ENCODE results near the gene RNU6-1. TPM values are rescaled to one million over a fixed set of nuclear protein-coding genes. Genes with fewer than 3 reads are reported as not detected.

Gene RNU6-1
- polyA plus RNA-seq, 4 donors = not detected

DNA sequence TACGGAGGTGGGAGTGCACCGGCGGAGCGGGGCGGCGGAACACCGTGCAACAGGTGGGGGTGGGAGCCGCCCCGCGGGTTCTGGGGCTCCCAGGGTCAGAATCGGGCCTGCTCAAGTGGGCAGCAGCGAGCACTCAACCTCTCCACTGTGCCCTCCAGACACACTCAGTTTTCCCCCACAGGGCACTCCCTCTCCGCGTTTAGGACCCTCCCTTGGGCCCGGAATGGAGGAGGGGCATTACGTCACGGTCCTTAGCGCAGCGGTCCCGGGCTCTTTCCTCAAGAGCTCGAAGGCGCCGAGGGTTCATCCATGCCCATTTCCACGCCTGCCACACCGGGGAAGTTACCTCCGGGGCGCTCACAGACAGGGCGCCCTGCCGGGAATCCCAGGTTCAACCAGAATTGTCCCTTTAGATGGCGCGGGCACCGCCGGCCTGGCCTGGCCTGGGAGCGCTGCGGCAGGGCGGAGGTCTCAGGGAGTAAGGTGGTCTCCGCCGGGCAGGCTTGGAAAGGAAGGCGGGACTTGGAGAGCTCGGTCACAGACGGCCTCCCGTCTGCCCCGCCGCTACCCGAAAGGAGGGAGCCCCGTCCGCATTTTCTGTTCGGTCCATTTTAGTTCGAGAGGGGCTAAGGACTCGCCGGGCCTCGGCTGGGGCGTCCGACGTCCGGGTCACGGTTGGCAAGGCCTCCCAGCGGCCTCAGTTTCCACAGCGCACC is 5.1 kb downstream of the RNU6-1 start:
- DNase-seq (ENCODE audit: low read depth in 4 of 4, low spot score in 3 of 4) = no peak

DNA sequence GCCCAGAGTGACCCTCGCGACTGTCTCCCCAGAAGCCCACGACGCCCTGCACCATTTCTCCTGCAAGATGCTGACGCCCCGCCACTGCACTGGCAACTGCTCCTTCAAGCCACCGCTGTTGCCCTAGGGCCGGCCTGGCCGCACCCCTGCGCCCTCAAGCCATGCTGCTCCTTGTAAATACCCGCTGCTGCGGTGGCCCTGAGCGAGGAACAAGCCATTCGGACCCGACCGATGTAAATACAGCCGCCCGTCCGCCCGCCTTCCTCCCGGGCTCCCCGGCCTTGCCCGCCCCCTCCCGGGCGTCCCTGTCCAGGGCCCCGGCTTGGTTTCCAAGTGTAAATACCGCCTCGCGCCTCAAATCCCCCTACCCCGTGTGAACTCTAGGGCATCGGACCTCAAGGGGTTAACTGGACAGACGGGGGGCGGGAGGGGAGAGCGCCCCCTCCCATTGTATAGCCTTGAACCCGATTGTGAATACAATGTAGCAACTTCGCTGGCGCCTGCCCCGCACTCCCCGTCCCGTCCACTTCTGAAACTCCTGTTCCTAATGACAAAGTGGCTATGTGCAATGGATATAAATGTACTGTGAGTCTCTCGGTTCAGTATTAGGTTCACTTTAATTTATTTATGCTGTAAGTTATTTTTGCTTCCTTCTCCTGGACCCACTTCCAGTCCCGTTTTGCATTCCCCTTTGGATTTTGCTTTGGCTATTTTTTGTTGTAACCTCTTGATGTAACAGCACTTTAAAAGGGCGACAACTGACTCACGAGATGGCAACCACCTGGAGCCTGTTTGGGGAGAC is 5.9 kb downstream of the RNU6-1 start:
- no peak for DNase-seq (ENCODE audit: low read depth in 4 of 4, low spot score in 3 of 4)

DNA sequence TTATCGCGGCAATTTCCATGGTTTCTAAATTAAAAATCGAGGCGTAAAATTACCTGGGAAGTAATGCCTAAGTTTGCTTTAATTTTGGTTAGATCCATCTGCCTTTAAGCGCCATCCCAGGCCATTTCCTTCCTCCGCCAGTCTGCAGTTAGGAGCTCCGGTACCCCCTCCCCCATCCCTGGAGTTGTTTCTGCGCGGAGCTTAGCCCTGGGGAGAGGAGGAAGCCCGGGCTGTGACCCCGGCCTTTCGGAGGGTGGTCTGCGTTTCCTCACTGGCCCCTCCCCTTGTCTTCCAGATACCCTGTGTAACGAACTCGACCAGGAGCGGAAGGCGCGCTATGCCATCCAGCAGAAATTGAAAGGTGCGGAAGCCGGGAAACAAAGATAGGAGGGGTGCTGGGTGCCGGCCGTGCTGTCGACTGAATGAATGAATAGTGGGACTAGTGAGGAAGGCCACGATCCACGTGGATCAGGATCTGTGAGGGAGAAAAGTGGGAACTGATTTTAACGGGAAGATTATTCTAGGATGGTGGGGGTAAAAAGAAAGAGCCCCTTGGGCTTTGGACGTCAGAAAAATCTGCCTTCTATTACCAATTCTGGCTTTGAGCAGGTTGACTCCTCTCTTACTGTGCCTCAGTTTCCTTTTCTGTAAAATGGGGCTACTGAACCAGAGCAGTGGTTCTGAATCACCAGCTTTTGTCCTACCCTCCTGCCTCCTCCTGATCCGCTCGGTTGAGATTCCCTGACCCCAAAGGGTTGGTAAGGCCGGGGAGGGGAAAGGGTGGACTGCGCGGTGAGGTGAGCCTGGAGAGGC is 6.7 kb downstream of the RNU6-1 start:
- no peak for DNase-seq (ENCODE audit: low read depth in 4 of 4, low spot score in 3 of 4)

GRCh38 chr15:67832031-67832551 is 7.8 kb downstream of the RNU6-1 start:
- DNase-seq (ENCODE audit: low read depth in 4 of 4, low spot score in 3 of 4) = no peak

DNA sequence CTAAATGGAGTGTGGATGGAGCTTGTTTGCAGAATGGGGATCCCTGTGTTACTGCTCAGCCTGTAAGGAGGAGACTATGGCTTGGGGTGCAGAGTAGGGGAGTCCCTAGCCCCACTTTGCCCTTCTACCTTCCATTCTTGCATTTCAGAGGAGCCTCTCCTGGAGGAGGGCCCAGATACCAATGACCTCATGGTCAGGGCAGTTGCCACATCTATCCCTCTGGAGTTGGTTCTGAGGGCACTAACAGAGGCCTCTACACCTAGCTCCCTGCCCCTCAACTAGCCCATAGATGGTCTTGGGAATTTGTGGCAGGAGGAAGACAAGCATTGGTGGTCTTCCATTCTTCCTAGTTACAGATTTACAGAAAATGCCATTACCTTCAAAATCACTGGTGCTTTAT is 8.5 kb downstream of the RNU6-1 start:
- no peak for DNase-seq (ENCODE audit: low read depth in 4 of 4, low spot score in 3 of 4)

GRCh38 chr15:67829647-67830504 is 10.0 kb downstream of the RNU6-1 start:
- no peak for DNase-seq (ENCODE audit: low read depth in 4 of 4, low spot score in 3 of 4)

DNA sequence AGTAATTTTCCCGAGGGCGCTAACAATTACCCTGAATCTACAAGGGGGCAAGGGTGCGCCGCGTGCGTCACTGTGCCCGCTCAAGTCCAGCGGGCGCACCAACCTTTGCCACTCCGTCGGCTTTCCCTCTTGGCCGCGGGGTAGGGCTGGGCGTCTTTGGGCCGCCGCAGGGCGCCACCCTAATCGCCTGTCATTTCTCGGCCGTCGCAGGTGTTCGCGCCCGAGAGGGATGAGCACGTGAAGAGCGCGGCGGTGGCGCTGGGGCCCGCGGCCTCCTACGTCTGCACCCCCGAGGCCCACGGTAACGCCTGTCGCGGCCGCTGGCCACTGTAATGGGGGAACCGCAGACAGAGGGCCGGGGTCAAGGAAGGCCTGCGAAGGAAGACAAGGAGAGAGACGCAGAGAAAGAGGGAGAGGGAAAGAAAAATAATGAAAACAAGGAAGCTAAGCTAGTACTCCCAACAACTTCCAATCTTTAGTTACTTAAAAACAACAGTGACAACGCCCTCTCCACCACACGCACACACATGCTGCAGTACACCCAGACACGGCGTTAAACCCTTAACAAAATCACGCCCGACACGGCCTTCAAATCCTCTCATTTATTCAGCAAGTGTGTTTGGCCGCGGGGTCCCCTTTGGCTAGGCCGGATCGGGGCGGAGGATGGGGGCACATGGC is 10.7 kb downstream of the RNU6-1 start:
- no peak for DNase-seq (ENCODE audit: low read depth in 4 of 4, low spot score in 3 of 4)

GRCh38 chr15:67828278-67828968 is 11.4 kb downstream of the RNU6-1 start:
- DNase-seq (ENCODE audit: low read depth in 4 of 4, low spot score in 3 of 4) = no peak

- no peak for DNase-seq (ENCODE audit: low read depth in 4 of 4, low spot score in 3 of 4)
Observed at GRCh38 chr15:67827562-67828277, 12.1 kb downstream of the RNU6-1 start.

- DNase-seq (ENCODE audit: low read depth in 4 of 4, low spot score in 3 of 4) = no peak
Observed at GRCh38 chr15:67826717-67827561, 12.9 kb downstream of the RNU6-1 start.

DNA sequence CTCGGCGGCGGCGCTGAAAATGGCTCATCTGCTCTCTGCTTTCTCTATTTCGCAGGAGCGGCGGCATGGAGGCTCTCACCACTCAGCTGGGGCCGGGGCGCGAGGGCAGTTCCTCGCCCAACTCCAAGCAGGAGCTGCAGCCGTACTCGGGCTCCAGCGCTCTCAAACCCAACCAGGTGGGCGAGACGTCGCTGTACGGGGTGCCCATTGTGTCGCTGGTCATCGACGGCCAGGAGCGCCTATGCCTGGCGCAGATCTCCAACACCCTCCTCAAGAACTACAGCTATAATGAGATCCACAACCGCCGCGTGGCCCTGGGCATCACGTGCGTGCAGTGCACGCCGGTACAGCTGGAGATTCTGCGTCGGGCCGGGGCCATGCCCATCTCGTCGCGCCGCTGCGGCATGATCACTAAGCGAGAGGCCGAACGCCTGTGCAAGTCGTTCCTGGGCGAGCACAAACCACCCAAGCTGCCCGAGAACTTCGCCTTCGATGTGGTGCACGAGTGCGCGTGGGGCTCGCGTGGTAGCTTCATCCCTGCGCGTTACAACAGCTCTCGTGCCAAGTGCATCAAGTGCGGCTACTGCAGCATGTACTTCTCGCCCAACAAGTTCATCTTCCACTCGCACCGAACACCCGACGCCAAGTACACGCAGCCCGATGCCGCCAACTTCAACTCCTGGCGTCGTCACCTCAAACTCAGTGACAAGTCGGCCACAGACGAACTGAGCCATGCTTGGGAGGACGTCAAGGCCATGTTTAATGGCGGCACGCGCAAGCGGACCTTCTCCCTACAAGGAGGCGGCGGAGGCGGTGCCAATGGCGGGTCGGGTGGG is 13.7 kb downstream of the RNU6-1 start:
- DNase-seq (ENCODE audit: low read depth in 4 of 4, low spot score in 3 of 4) = no peak

GRCh38 chr15:67824976-67825880 is 14.6 kb downstream of the RNU6-1 start, which contains the start of gene SKOR1:
Gene SKOR1 (plus strand): TSS chr15:67825509. CDS start chr15:67825603, 94 bp downstream.
- no peak for DNase-seq (ENCODE audit: low read depth in 4 of 4, low spot score in 3 of 4)

GRCh38 chr15:67824197-67824968 is 15.5 kb downstream of the RNU6-1 start:
- no peak for DNase-seq (ENCODE audit: low read depth in 4 of 4, low spot score in 3 of 4)

Measured in right renal pelvis (tissue), 4 donors.